Neural progenitor cell (in vitro differentiated cells): Measurements from ENCODE around the gene HTD2.

Experiments
- EZH2 ChIP-seq: fragments of 200-600 bp; sonication (generic); IDR thresholded peaks from 2 replicates; pipeline ENCODE4 v1.6.1; 2017; ENCODE audit warnings: antibody characterized with exemption, mild to moderate bottlenecking, moderate library complexity
- TF ChIP-seq, protein P1 (sequence below): fragments of 200-600 bp; sonication (generic); IDR thresholded peaks from 2 replicates; pipeline ENCODE4 v1.5.1; 2017; ENCODE audit warnings: antibody characterized with exemption, mild to moderate bottlenecking

DNA sequence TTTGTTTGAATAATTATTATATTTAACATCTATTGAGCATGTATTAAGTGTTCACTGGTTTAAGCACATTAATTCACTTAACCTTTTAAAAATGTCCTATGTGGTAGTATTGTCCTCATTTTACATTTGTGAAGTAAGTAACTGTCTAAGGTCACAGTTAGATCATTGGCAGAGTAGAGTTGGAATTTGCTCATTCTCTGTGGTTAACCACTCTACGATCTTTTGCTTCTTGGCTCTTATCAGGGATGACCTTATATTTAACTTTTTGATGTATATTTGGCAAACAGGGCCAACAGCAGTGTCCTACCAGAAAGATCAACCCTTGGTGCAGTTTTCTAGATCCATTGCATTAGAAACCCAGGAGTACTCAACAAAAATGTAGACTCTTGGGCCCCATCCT lies 60.4 kb downstream of the HTD2 start:
- no peak for TF ChIP-seq EZH2
- TF ChIP-seq, protein P1, sequence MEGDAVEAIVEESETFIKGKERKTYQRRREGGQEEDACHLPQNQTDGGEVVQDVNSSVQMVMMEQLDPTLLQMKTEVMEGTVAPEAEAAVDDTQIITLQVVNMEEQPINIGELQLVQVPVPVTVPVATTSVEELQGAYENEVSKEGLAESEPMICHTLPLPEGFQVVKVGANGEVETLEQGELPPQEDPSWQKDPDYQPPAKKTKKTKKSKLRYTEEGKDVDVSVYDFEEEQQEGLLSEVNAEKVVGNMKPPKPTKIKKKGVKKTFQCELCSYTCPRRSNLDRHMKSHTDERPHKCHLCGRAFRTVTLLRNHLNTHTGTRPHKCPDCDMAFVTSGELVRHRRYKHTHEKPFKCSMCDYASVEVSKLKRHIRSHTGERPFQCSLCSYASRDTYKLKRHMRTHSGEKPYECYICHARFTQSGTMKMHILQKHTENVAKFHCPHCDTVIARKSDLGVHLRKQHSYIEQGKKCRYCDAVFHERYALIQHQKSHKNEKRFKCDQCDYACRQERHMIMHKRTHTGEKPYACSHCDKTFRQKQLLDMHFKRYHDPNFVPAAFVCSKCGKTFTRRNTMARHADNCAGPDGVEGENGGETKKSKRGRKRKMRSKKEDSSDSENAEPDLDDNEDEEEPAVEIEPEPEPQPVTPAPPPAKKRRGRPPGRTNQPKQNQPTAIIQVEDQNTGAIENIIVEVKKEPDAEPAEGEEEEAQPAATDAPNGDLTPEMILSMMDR = no peak
